Measurements from ENCODE around the gene CLINT1. TPM values are rescaled to one million over a fixed set of nuclear protein-coding genes. Genes with fewer than 3 reads are reported as not detected.
A peak's percentile ranks its signal among the peaks of the same experiment; 100 is the strongest.
"Not testable (repeated sequence)": the region's sequence is repeated elsewhere in the genome, so short reads cannot be mapped to it uniquely, and the experiment has no call there.

CLINT1 gene
- total RNA-seq, 6 donors from 2014 or later: 66.2 to 211 (median 123) TPM

DNA sequence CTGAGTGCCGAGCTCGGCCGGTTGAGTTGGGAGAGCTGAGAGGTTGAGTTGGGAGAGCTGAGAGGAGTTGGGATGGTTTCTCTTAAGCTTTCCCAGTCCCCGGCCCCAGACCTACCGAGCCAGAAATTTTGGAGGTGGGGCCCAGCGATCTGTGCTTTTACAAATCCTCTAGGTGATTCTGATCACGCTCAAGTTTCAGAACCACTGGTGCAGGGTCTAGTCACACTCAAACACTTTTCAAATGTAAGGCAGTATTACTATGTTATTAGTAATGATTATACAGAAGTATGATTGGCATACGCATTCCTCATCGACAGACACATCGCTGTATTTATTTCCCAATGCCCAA is 256 bp upstream of the CLINT1 start:
- H3K9me3 ChIP-seq: no peaks in the 10 kb centered on the region
- peaks cover 21 to 45% (median 26%) of the 10 kb centered on the region in 4 donors for H3K4me1 ChIP-seq
- peak overlapping the region; percentile 91 to 99 (median 94) for H3K27ac ChIP-seq
- no peak for DNase-seq
- TF ChIP-seq POLR2A (IDR thresholded peaks at IDR 0.05): peak in 1 of 4 donors; percentile 1
- TF ChIP-seq, protein P1, sequence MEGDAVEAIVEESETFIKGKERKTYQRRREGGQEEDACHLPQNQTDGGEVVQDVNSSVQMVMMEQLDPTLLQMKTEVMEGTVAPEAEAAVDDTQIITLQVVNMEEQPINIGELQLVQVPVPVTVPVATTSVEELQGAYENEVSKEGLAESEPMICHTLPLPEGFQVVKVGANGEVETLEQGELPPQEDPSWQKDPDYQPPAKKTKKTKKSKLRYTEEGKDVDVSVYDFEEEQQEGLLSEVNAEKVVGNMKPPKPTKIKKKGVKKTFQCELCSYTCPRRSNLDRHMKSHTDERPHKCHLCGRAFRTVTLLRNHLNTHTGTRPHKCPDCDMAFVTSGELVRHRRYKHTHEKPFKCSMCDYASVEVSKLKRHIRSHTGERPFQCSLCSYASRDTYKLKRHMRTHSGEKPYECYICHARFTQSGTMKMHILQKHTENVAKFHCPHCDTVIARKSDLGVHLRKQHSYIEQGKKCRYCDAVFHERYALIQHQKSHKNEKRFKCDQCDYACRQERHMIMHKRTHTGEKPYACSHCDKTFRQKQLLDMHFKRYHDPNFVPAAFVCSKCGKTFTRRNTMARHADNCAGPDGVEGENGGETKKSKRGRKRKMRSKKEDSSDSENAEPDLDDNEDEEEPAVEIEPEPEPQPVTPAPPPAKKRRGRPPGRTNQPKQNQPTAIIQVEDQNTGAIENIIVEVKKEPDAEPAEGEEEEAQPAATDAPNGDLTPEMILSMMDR (IDR thresholded peaks at IDR 0.05): no peak
- H3K27me3 ChIP-seq: no peaks in the 10 kb centered on the region
- ATAC-seq (ENCODE audit: low FRiP score in 2 of 2): no peak
- no peaks in the 10 kb centered on the region for H3K36me3 ChIP-seq
- H3K4me3 ChIP-seq: peak overlapping the region in 3 of 4 donors; percentile 94 to 96 (median 95)
- WGBS, 2 donors: 42 to 54% methylated on average over 7 to 10 of the region's 10 CpGs

DNA sequence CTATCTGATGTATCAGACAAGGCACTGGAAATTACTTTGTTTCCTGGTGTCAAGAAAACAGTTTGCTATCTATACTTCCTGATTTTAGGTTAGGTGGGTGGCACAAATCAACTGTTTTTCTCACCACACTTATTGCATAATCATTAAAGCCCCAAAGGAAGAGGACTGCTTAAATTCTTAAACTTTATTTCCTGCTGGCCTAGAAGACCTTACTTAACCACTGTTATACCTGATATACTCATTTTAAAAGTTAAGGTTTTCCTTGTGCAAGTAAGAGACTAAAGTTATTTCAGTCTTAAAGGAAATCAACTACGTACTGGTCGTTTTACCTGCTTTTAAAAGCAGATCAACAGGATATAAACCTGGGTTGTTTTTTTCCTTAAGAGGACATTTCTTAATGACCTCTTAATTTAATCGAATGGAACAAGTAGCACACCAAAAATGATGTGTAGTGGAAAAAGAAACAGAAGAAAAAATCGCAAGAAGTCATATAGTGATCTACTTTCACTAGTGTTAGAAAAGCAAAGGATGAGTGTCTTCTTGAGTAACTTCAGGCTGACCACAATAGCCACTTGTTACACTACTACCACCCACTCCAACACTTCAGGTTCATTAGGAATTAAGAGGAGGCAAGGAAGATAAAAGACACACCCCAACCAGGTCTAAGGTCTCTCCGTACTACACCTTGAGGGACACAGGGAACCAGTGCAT is 974 bp downstream of the CLINT1 start:
- peaks cover 21 to 53% (median 31%) of the 10 kb centered on the region in 4 donors for H3K4me1 ChIP-seq
- TF ChIP-seq POLR2A (IDR thresholded peaks at IDR 0.05) (no peak), POLR2AphosphoS5 (IDR thresholded peaks at IDR 0.05) (no peak), EP300 (IDR thresholded peaks at IDR 0.05) (no peak)
- TF ChIP-seq, protein P1 (IDR thresholded peaks at IDR 0.05): no peak
- H3K36me3 ChIP-seq: no peaks in the 10 kb centered on the region
- no peak for DNase-seq
- ATAC-seq (ENCODE audit: low FRiP score in 2 of 2): peak; percentile 73 to 79
- no peaks in the 10 kb centered on the region for H3K9me3 ChIP-seq
- no peaks in the 10 kb centered on the region for H3K27me3 ChIP-seq
- H3K4me3 ChIP-seq: peak overlapping the region; percentile 62 to 96 (median 94)
- peak overlapping the region; percentile 91 to 99 (median 94) for H3K27ac ChIP-seq
- WGBS, 2 donors: 0 to 1% methylated on average over 5 of the region's 5 CpGs

DNA sequence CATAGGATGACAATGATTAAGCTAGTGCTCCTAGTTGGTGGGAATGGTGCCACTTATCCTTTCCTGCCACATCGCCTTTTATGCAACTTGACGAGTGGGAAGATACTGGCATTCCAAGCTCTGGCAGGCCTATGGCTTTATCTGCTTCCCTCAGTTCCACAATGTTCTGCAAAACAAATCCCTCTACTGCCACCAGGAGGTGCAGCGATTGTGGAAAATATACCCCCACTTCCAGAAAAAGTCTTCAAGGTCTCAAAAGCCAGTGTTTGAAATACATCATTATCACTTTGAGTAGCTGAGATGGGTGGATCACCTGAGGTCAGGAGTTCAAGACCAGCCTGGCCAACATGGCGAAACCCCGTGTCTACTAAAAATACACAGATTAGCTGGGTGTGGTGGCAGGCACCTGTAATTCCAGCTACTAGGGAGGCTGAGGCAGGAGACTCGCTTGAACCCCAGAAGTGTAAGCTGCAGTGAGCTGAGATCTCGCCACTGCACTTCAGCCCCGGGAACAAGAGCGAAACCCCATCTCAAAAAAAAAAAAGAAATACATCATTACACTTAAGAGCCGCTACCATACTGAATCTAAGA is 3.4 kb downstream of the CLINT1 start:
- H3K27ac ChIP-seq: no peak overlapping the region

DNA sequence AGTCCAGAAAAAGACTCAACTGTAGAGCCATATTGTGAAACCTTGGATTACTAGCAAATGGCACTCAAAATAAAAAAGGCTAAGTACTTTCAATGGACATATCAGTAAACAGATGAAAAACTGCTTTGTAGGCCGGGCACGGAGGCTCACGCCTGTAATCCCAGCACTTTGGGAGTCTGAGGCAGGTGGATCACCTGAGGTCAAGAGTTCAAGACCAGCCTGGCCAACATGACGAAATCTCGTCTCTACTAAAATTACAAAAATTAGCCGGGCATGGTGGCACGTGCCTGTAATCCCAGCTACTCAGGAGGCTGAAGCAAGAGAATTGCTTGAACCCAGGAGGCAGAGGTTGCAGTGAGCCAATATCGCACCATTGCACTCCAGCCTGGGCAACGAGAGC is 5.6 kb downstream of the CLINT1 start:
- not testable (repeated sequence) for H3K27me3 ChIP-seq; ATAC-seq (ENCODE audit: low FRiP score in 2 of 2); H3K27ac ChIP-seq; H3K9me3 ChIP-seq; H3K36me3 ChIP-seq; H3K4me3 ChIP-seq
- WGBS, 2 donors: 57 to 80% methylated on average over 9 of the region's 9 CpGs
- peak in 1 of 2 donors; percentile 51 for DNase-seq
- peaks cover 21 to 55% (median 36%) of the 10 kb centered on the region in 4 donors for H3K4me1 ChIP-seq
- TF ChIP-seq POLR2AphosphoS5 (IDR thresholded peaks at IDR 0.05): peak in 1 of 2 donors; percentile 8

More for the DNA sequence above, 3.4 kb downstream of the CLINT1 start:
- DNase-seq (peak in 1 of 2 donors; percentile 50), ATAC-seq (ENCODE audit: low FRiP score in 2 of 2) (peak in 1 of 2 donors; percentile 38)
- WGBS, 2 donors: 43 to 53% methylated on average over 10 of the region's 10 CpGs
- peaks cover 21 to 55% (median 36%) of the 10 kb centered on the region in 4 donors for H3K4me1 ChIP-seq
- no peaks in the 10 kb centered on the region for H3K9me3 ChIP-seq
- no peaks in the 10 kb centered on the region for H3K36me3 ChIP-seq
- no peak for TF ChIP-seq POLR2AphosphoS5 (IDR thresholded peaks at IDR 0.05)
- no peak for TF ChIP-seq EP300 (IDR thresholded peaks at IDR 0.05)
- TF ChIP-seq, protein P1 (IDR thresholded peaks at IDR 0.05): peak; percentile 30 to 70 (median 59)
- TF ChIP-seq POLR2A (IDR thresholded peaks at IDR 0.05): no peak
- no peak overlapping the region for H3K4me3 ChIP-seq
- no peaks in the 10 kb centered on the region for H3K27me3 ChIP-seq

DNA sequence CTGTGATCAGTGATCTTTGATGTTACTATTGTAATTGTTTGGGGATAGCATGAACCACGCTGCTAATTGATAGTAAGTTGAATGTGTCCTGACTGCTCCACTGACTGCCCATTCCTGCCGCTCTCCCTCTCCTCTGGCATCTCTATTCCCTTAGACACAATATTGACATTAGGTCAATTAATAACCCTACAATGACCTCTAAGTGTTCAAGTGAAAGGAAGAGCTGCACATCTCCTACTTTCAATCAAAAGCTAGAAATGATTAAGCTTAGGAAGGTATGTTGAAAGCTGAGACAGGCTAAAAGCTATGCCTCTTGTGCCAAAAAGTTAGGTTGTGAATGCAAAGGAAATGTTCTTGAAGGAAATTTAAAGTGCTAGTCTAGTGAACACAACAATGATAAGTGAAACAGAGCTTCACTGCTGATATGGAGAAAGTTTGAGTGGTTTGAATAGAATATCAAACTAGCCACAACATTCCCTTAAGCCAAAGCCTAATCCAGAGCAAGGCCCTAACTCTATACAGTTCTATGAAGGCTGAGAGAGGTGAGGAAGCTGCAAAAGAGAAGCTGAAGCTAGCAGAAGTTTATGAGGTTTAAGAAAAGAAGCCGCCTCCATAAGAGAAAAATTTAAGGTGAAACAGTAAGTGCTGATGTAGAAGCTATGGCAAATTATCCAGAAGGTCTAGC is 12.9 kb downstream of the CLINT1 start:
- 85 to 89% methylated on average over 3 of the region's 3 CpGs for WGBS, 2 donors
- H3K9me3 ChIP-seq: no peaks in the 10 kb centered on the region
- ATAC-seq (ENCODE audit: low FRiP score in 2 of 2) (no peak), DNase-seq (no peak)
- H3K4me1 ChIP-seq: peaks cover 0 to 18% (median 0%) of the 10 kb centered on the region in 4 donors
- H3K27me3 ChIP-seq: no peaks in the 10 kb centered on the region
- H3K27ac ChIP-seq: no peak overlapping the region
- TF ChIP-seq POLR2AphosphoS5 (IDR thresholded peaks at IDR 0.05): no peak
- TF ChIP-seq, protein P1 (IDR thresholded peaks at IDR 0.05): no peak
- no peak for TF ChIP-seq POLR2A (IDR thresholded peaks at IDR 0.05)
- TF ChIP-seq EP300 (IDR thresholded peaks at IDR 0.05): no peak
- H3K36me3 ChIP-seq: peaks cover 0 to 20% (median 2%) of the 10 kb centered on the region in 4 donors
- no peak overlapping the region for H3K4me3 ChIP-seq

All from upper lobe of left lung (tissue), 6 donors.